Stimulated activated CD4-positive, alpha-beta T cell treated with anti-CD3 and anti-CD28 coated beads, Interleukin-12 subunit alpha, Interleukin-12 subunit beta, amount 100 ng/mL, for 4 hours (primary cell): ENCODE data around the gene EPHA8.

Source experiments
- DNase-seq: peaks from one replicate; pipeline ENCODE4 v3.0.0-alpha.2; 2020

The EPHA8 gene

DNA sequence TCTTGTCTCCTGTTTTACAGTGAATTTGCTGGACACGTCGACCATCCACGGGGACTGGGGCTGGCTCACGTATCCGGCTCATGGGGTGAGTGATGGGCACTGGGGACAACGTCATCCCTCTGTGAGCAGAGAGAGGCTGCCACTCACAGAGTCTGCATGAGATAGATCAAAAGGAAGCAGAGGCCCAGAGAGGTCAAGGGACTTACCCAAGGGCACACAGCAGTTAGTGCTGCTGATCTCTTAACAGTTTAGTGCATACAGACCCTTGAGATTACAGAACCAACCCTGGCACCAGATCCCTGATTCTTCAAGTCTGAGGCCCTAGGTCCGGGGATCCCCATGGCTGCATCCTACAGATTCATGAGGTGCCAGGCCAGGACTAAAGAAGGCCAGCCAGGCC, 6.0 kb downstream of the EPHA8 start:
- no peak for DNase-seq

- DNase-seq, result no peak
Observed at GRCh38 chr1:22570140-22570909, 7.0 kb downstream of the EPHA8 start.

DNA sequence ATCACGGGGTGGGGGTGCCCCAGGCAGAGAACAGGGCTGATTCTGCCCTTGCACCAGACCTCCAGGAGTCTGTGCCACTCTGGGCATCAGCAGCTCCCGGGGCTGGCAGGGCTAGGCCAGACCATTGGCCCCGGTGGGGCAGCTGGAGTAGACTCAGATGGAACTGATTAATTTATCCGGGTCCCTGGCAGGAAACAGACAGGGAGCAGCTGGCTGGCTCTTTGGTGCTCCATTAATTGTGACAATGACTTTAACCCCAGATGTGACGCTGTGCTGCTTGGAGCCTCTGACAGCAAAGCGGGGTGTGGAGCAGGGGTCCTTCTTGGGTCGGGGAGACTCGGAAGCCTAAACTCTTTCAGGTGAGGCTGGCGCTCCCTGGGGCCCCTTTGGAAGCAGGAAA, 9.5 kb downstream of the EPHA8 start:
- no peak for DNase-seq

DNA sequence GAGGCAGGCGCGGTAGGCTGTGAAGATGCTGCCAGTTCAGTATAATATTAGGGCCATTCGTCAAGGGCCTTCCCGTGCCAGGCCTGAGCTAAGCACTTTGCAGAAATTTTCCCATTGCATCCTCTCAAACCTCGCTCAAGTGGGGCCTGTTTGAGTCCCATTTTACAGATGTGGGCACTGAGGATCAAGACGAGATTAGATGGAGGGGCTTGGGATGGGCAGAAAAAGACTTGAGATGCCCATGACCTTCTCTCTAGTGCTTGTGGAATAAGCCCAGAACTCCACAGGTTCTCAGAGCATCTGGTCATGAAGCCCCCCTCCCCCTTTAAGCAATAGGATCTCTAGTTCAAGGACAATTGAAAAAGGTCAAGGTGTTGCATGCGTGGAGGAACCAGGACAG, 9.9 kb downstream of the EPHA8 start:
- no peak for DNase-seq

DNA sequence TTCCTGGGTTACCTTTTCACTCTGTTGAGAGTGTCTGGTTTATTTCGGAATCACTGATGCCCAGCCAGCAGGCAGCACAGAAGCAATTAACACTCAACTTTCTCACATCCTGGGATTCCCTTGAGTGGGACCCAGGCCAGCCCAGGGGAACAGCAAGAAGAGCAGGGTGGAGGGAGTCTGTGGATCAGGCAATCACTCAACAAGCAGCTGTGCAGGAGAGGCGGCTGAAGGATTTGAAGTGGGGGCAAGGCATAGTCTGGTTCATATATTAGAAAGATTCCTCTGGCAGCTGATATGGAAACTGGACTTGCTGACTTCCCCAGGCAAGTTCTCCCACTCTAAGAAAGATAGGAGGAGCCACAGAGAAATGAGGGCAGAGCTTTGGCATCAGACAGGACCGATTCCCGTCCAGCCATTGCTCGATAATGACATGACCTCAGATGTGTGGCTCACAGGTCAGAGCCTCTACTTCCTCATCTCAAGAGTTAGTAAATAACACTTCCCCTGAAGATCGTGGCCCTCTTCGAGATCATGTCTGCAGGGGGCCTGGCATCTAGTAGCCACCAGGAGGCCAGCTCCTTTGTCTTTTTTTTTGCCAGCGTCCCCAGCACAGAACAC, 12.4 kb downstream of the EPHA8 start:
- DNase-seq, result no peak

- DNase-seq, result no peak
Observed at GRCh38 chr1:22576150-22576544, 12.9 kb downstream of the EPHA8 start.

- DNase-seq, result no peak
Observed at GRCh38 chr1:22576617-22577016, 13.3 kb downstream of the EPHA8 start.

DNA sequence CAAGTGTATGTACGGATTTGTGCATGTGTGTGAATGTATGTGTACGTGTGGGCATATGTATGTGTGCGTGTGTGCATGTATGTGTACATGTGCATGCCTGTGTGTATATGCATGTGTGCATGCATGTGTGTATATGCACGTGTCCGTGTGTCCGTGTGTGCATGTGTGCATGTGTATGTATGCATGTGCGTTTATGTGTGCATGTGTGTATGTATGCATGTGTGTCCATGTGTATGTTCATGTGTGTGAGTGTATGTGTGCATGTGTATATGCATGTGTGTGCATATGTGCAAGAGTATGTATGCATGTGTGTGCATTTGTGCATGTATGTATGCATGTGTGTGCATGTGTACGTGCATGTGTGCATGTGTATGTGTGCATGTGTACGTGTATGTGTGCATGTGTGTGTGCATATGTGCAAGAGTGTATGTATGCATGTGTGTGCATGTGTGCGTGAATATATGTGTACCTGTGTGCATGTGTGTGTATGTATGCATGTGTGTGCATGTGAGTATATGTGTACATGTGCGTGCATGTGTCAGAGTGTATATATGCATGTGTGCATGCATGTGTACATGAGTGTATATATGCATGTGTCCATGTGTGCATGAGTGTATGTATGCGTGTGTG, 15.6 kb downstream of the EPHA8 start:
- no peak for DNase-seq

DNA sequence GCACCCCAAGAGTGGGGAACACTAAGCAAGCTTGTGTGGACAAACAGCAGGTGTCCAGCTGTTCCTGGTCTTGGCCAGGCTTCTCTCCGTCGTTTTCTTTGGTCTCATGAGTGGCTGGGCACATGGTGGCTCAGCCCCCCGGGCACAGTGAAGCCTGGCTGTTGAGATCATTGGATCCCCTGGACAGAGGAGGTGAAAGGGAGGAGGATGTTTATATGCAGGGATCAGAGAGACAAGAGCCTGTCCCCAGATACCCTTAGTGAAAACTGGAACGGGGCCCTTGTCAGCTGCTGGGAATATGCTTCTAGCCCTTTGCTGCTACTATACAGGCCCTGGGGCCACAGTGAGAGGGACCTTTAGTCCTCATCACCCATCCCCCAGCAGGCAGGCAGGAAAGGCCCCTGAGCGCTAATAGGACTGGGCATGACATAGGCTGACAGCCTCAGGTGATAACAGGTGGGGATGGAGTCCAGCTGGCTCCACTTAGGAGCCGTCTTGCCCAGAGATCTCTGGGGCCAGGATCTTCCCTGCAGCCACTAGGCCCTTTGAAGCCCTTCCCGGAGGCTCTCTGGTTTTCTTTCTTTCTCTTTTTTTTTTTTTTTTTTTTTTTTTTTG, 16.4 kb downstream of the EPHA8 start:
- no peak for DNase-seq

DNA sequence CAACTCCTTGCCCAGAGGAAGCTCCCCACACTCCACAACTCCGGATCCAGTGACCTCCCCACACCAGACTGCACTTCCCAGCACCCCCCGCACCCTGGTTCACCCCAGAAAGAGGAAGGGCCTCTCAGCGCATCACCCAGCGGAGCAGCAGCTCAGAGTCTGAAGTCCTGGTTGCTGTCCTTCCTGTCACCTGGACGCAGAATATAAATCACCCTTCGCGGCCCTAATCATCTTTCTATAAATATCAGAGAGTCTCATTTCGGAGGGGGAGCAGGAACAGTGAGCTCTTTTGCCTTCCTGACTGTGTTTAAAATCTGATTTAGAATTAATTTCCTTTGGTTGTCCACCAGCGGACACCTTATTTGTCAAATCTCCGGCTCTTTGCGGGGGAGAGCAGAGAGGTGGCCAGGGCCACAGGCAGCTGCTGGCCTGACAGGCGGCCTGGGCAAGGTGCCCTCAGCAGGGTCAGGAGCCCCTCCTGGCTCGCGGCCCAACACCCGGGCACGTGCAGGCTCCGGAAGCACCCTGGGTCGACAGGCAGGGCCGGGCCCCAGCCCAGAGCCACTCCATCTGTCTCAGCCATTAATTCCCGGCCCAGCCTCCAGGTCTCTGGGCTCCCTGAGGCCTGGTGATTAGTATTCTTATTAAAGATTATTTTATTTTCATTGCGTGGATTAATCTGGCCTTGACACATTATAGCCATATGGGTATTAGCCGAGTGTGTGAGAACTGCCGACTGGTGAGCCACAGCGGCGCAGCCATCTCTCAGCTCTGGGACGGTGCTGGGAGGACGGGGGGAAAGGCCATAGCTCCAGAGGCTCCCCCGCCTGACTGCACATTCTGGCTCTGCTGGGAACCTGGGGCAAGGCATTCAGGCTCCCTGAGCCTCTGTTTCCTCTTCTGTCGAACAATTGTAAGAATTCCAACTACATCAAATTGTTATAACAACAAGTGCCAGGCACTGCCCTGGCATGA, 19.7 kb downstream of the EPHA8 start:
- DNase-seq, result no peak

DNA sequence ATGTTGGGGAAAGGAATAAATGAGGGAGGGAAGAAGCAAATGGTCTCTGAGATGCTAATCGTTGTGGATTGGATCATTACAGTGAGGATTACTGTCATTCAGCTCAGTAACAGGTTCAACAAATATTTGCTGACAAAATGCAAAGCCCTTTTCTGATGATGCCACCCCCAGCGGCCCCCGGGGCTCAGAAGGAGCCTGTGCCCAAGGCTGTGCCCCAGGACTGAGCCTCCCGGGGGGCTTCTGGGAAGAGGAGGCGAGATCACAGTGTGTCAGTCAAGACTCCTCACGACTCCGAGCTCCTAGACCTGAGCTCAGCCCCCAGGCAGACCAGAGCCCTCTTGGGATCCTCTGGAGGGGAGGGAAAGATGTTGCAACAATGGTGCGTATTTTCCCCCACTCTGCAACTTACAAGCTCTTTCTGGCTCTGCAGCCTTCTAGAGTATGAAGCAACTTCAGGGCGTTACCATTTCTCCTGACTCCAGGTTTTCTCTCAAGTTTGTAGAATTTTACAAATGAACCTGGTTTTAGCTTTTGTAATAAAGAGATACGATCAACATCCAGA, 20.8 kb downstream of the EPHA8 start:
- no peak for DNase-seq

DNA sequence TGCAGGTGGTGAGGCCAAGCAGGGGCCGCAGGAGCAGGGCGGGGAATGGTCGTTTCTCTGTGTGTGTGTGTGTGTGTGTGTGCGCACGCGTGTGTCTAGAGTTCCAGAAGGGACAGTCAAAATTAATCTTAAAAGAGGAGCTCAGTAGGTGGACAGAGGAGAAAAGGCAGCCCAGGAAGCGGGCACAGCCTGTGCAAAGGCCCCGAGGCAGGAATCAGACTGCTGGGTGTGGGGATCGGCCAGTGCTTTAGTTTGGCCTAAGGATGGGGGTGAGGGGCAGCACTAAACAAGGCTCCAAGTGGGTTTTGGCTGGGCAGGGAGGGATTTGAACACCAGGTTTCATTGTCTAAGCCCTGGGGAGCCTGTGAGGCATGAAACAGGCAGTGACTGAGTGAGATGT, 21.7 kb downstream of the EPHA8 start:
- DNase-seq, result no peak

GRCh38 chr1:22585471-22585870, 22.2 kb downstream of the EPHA8 start:
- DNase-seq, result no peak

DNA sequence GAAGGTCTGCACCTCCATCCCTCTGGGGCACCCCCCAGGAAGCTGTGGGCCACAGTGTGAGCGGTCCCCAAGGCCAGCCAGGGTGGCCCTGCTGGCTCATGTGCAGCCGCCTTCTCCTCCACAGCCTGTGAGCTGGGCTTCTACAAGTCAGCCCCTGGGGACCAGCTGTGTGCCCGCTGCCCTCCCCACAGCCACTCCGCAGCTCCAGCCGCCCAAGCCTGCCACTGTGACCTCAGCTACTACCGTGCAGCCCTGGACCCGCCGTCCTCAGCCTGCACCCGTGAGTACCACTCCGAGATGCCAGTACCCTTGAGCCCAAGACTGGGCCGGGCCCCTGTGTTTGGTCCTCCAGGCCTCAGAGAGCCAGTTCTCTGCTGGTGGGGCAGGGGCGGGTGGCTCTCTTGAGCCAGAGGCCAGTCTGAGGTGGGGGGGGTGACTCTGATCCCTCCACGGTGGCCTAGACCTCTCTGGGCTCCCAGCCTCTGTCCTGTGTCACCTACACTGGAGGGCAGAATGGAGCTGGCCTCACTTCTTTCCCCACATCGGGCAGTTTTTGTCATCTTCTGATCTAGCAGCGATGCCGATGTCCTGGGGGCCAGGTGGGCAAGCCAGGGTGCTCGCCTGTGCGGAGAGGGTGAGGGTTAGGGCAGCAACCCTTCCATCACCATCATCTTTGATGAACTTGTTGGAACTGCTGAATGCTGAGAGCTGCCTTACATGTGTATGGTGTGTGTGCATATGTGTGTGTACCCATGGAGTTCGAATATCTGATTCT, 23.3 kb downstream of the EPHA8 start:
- DNase-seq, result no peak

DNA sequence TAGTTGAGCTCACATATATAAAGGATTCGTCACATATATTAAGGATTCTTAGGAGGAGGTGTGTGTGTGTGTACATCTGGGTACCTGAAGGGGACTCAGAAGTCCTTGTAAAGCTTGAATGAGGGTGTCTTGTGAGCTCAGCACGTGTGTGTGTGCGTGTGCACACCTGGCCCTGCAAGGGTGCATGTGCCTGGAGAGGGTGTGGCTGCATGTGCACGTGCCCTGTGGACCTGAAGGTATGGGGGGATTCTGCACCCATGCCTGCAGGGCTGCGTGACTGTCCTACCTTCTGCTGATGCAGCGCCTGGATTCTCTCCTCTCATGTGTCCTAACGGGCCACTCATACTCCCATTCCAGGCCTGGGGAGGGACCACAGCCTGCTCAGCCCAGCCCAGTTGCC, 24.0 kb downstream of the EPHA8 start:
- no peak for DNase-seq

DNA sequence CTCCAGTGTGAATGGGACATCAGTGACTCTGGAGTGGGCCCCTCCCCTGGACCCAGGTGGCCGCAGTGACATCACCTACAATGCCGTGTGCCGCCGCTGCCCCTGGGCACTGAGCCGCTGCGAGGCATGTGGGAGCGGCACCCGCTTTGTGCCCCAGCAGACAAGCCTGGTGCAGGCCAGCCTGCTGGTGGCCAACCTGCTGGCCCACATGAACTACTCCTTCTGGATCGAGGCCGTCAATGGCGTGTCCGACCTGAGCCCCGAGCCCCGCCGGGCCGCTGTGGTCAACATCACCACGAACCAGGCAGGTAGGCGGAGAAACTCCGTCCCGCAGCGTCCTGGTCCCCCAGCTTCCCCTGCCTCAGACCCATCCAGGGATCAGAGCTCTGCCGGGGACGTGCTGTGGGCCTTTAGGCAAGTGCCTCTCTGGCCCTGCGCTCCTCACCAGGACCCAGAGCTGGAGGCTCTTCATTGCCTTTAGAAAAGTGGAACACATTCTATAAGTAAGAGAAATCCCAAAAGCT, 25.7 kb downstream of the EPHA8 start:
- DNase-seq, result no peak

DNA sequence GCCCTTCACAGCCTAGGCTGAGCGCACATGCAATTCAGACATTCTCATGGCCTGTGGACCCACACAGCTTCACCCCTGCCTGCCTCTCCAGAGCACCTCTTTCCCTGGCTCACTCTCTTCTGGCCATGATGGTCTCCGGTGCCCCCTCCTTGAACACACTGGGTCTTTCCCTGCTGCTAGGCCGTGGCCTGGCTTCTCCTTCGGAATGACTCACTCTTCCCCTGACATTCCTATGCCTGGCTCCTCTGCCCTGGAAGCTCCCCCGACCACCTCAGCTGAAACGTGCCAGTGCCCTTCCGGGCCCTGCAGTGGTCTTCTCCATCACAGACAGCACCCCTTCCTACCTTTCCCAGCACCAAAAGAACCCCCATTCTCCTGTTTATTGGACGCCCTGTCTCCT, 28.3 kb downstream of the EPHA8 start:
- DNase-seq, result no peak

- no peak for DNase-seq
Observed at GRCh38 chr1:22592051-22592450, 28.8 kb downstream of the EPHA8 start.

DNA sequence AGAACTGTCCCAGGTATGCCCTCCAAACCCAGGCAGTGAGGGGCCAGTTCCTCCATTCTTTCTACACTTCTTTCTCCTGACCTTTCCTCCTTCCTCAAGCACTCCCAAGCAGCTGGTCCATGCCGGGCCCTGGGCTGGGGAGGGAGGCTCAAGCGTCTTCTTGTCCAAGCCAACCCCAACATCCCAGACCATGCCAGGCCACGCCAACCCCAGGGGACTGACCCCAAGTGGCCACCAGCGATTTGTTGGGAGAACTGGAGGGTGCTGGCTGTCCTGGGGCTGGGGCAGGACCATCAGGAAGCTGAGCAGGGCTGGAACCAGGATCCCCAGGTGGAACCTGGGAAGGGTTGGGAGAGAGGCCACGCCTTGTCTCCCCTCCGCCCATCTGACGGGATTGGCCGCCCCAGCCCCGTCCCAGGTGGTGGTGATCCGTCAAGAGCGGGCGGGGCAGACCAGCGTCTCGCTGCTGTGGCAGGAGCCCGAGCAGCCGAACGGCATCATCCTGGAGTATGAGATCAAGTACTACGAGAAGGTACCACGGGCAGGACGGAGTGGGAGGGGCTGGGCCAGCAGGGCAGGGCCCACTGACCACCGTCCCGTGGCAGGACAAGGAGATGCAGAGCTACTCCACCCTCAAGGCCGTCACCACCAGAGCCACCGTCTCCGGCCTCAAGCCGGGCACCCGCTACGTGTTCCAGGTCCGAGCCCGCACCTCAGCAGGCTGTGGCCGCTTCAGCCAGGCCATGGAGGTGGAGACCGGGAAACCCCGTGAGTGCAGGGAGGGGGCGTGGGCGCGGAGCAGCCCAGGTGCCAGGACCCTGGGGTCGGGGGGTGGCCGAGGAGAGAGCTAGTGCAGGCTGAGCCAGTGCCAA, 29.9 kb downstream of the EPHA8 start:
- no peak for DNase-seq

DNA sequence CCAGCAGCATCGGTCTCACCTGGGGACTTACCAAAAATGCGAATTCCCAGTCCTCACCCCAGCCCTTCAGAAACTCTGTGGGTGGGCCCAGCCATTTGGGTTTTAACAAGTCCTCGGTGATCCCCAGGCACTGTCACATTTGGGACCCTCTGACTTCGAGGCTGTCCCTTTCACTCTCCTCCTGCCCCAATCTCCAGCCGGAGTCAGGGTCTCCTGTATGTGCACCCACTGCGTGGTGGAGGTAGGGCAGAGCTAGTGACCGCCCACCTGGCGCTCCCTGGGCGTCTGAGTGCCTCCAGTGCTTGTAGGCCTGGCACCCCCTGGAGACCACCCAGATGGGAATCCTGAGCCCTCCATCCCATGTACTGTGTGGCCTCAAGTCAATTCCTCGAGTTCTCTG, 31.1 kb downstream of the EPHA8 start:
- DNase-seq, result no peak
